Measurements from ENCODE around the gene CHRM1. TPM values are rescaled to one million over a fixed set of nuclear protein-coding genes. Genes with fewer than 3 reads are reported as not detected.

Gene CHRM1
- total and polyA plus RNA-seq, 2 donors from 2014 or later: 0.22 to 0.44 TPM

DNA sequence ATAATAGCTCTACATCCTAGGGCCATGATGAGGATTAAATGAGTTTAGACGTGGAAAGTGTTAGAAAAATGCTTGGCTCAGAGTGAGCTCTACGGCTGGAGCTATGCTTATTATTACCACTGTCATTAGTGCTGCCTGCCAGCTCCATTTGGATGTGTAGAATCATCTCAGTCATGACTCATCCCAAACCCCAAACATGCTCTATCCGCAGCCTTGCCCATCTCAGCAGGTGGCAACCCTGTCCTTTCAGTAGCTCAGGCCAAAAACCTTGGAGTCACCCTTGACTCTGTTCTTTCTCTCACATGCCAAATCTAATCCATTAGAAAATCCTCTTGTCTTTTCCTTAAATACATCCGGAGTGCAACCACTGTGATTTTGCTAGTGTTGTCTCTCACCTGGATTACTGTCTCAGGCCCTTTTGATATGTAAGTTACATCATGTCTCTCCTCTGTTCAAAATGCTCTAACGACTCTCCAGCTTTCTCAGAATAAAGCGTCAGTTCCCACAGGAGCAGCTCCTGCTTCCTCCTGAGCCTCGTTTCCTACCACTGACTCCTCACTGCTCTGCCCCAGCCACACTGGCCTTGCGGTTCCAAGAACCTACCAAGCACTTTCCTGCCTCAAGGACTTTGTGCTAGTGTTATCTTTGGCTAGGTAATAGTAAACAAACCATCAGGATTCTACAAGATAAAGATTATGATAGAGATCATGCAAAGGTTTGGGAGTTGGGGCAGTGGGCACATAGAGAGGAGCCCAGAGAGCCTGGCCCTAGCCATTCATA lies 10.5 kb upstream of the CHRM1 start:
- no peak for FAIRE-seq
- H3K9ac ChIP-seq (ENCODE audit: low read length in 3 of 3): no peak overlapping the region

DNA sequence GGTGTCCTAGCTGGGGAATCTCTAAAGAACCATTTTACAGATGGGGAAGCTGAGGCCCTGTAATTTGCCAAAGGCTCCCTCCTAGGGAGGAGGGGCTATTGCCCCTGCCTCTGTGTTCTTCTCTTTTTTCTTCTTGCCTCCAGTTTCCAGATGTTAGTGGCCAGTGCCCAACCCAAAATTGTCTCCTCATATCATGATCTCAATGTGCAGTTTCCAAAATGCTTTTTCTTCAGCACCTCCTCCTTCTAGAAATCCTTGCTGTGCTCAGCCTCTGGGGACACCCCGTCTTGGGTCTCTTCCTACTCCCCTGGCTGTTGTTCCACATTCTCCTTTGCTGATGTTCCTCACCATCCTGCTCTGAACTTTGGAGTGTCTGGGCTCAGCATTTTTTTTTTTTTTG lies 9.5 kb upstream of the CHRM1 start:
- H3K9me3 ChIP-seq (ENCODE audit: control insufficient read depth in 2 of 3, insufficient read depth in 1 of 3, low read length in 3 of 3): no peaks in the 10 kb centered on the region
- peaks cover 18% of the 10 kb centered on the region for H3K27me3 ChIP-seq (ENCODE audit: control insufficient read depth, insufficient read depth, low read length)
- TF ChIP-seq, protein P1, sequence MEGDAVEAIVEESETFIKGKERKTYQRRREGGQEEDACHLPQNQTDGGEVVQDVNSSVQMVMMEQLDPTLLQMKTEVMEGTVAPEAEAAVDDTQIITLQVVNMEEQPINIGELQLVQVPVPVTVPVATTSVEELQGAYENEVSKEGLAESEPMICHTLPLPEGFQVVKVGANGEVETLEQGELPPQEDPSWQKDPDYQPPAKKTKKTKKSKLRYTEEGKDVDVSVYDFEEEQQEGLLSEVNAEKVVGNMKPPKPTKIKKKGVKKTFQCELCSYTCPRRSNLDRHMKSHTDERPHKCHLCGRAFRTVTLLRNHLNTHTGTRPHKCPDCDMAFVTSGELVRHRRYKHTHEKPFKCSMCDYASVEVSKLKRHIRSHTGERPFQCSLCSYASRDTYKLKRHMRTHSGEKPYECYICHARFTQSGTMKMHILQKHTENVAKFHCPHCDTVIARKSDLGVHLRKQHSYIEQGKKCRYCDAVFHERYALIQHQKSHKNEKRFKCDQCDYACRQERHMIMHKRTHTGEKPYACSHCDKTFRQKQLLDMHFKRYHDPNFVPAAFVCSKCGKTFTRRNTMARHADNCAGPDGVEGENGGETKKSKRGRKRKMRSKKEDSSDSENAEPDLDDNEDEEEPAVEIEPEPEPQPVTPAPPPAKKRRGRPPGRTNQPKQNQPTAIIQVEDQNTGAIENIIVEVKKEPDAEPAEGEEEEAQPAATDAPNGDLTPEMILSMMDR (IDR thresholded peaks at IDR 0.05; ENCODE audit: borderline replicate concordance, extremely low read depth, insufficient read depth): no peak
- no peaks in the 10 kb centered on the region for H3K36me3 ChIP-seq (ENCODE audit: control insufficient read depth in 2 of 3, insufficient read depth in 3 of 3, low read length in 3 of 3)
- H3K9ac ChIP-seq (ENCODE audit: low read length in 3 of 3): no peak overlapping the region
- intact Hi-C loops (cut with DNase I): no loop called here
- FAIRE-seq: no peak
- H3K27ac ChIP-seq (ENCODE audit: low read depth in 2 of 2, low read length in 2 of 2): no peak overlapping the region
- no peak overlapping the region for H3K4me3 ChIP-seq (ENCODE audit: low read length in 3 of 3)
- peaks cover 0 to 4% (median 0%) of the 10 kb centered on the region in 3 donors for H3K4me1 ChIP-seq (ENCODE audit: control insufficient read depth in 2 of 3, insufficient read depth in 2 of 3, low read depth in 1 of 3, low read length in 3 of 3)
- DNase-seq: no peak

More for the DNA sequence above, 10.5 kb upstream of the CHRM1 start:
- Histone ChIP-seq H3K27me3 (ENCODE audit: control insufficient read depth, insufficient read depth, low read length) (peaks cover 8% of the 10 kb centered on the region), H3K4me3 (ENCODE audit: low read length in 3 of 3) (no peak overlapping the region), H3K4me1 (ENCODE audit: control insufficient read depth in 2 of 3, insufficient read depth in 2 of 3, low read depth in 1 of 3, low read length in 3 of 3) (no peaks in the 10 kb centered on the region), H3K36me3 (ENCODE audit: control insufficient read depth in 2 of 3, insufficient read depth in 3 of 3, low read length in 3 of 3) (no peaks in the 10 kb centered on the region), H3K9me3 (ENCODE audit: control insufficient read depth in 2 of 3, insufficient read depth in 1 of 3, low read length in 3 of 3) (no peaks in the 10 kb centered on the region), H3K27ac (ENCODE audit: low read depth in 2 of 2, low read length in 2 of 2) (no peak overlapping the region)
- no peak for DNase-seq
- intact Hi-C loops (cut with DNase I): no loop called here
- TF ChIP-seq, protein P1 (IDR thresholded peaks at IDR 0.05; ENCODE audit: borderline replicate concordance, extremely low read depth, insufficient read depth): no peak

DNA sequence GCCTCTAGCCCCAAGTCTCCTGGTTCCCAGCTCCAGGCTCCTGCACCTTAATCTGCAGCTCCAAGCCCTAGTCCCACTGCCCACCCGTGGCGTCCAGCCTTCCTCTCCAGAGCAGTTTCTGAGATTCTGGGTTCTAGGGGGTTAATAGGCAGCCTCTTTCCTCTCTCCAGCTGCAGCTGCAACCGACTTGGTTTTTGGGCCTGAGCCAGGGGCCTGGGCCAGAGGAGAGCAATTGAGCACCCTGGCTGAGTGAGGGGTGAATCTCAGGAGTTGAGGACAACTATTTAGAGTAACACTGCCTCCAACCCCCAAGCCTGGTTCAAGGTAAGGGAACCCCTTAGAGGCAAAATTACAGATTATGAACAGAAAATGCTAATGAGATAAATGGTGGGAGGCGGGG lies 9.0 kb upstream of the CHRM1 start:
- TF ChIP-seq, protein P1 (IDR thresholded peaks at IDR 0.05; ENCODE audit: borderline replicate concordance, extremely low read depth, insufficient read depth): no peak
- Histone ChIP-seq H3K9ac (ENCODE audit: low read length in 3 of 3) (no peak overlapping the region), H3K4me3 (ENCODE audit: low read length in 3 of 3) (no peak overlapping the region), H3K27ac (ENCODE audit: low read depth in 2 of 2, low read length in 2 of 2) (no peak overlapping the region), H3K36me3 (ENCODE audit: control insufficient read depth in 2 of 3, insufficient read depth in 3 of 3, low read length in 3 of 3) (no peaks in the 10 kb centered on the region), H3K4me1 (ENCODE audit: control insufficient read depth in 2 of 3, insufficient read depth in 2 of 3, low read depth in 1 of 3, low read length in 3 of 3) (peaks cover 0 to 4% (median 0%) of the 10 kb centered on the region in 3 donors), H3K27me3 (ENCODE audit: control insufficient read depth, insufficient read depth, low read length) (peaks cover 21% of the 10 kb centered on the region), H3K9me3 (ENCODE audit: control insufficient read depth in 2 of 3, insufficient read depth in 1 of 3, low read length in 3 of 3) (no peaks in the 10 kb centered on the region)
- no peak for FAIRE-seq
- intact Hi-C loops (cut with DNase I): no loop called here
- no peak for DNase-seq

Measured in kidney (tissue), 14 donors.